IPS DF 4.7 (cell line): Measurements from ENCODE around the gene TK1.
"Not testable (repeated sequence)": the region's sequence is repeated elsewhere in the genome, so short reads cannot be mapped to it uniquely, and the experiment has no call there.

Experiments
- DNase-seq: peaks from one replicate; pipeline ENCODE4 v3.0.0-alpha.2; 2013; ENCODE audit warnings: low spot score; ENCODE audit errors: extremely low read depth

Gene TK1, protein sequence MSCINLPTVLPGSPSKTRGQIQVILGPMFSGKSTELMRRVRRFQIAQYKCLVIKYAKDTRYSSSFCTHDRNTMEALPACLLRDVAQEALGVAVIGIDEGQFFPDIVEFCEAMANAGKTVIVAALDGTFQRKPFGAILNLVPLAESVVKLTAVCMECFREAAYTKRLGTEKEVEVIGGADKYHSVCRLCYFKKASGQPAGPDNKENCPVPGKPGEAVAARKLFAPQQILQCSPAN

DNA sequence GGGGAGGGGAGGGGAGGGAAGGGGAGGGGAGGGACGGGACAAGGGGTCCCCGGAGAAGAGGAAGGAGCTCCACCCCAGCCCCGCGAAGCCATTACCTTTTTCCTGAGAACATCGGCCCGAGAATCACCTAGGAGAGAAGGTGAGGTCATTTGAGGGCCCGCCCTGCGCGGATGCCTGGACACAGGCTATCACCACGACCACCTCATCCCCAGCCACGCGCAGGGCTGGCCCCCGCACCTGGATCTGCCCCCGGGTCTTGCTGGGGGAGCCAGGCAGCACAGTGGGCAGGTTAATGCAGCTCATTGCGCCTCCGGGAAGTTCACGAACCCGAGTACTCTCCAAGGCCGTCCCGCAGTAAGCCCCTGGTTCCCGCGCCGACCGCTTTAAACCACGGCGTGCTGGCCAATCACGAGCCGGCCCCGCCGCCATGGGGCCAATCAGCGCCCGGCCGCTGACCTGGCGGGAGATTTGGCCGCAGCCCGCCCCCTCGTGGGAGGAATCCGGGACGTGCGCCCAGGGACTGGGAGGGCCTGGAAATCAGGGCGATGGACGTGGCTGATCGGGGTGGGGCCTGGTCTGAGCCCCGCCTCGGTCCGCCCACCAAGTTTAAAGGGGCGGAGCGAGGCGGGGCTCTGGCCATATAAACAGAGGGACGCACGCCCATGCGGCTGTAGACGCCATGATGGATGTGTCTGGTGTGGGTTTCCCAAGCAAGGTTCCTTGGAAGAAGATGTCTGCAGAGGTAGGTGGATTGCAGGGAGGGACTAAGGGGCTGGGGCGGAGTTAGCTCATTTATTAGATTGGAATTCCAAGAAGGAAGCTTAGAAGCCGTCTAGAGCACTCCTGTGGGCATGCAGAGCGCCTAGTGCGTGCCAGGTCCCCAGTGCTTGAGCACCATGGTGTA lies at the start of gene TK1, which contains the start of gene AFMID:
TK1 (minus strand) TSS at position 361 of the 904 bp plus-strand sequence; CDS start at position 303, 58 bp downstream.
AFMID (plus strand) TSS at position 671 of the 904 bp plus-strand sequence; CDS start at position 680, 9 bp downstream.
- DNase-seq: peak; percentile 86

- DNase-seq: no peak
Measured at GRCh38 chr17:78235885-78236284, 49.0 kb upstream of the TK1 start.

DNA sequence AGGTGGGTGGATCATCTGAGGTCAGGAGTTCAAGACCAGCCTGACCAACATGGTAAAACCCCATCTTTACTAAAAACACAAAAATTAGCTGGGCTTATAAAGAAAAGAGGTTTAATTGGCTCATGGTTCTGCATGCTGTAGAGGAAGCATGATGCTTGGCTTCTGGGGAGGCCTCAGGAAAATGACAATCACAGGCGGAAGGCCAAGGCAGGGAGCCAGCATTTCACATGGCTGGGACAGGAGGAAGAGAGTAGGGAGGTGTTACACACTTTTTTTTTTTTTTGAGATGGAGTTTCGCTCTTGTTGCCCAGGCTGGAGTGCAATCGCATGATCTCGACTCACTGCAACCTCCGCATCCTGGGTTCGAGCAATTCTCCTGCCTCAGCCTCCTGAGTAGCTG lies 48.2 kb upstream of the TK1 start:
- not testable (repeated sequence) for DNase-seq

GRCh38 chr17:78234261-78234865 lies 47.5 kb upstream of the TK1 start:
- no peak for DNase-seq

GRCh38 chr17:78233678-78234077 lies 46.8 kb upstream of the TK1 start:
- no peak for DNase-seq

- no peak for DNase-seq
Measured at GRCh38 chr17:78232859-78233173, 46.0 kb upstream of the TK1 start.

GRCh38 chr17:78231991-78232858 lies 45.4 kb upstream of the TK1 start:
- no peak for DNase-seq

DNA sequence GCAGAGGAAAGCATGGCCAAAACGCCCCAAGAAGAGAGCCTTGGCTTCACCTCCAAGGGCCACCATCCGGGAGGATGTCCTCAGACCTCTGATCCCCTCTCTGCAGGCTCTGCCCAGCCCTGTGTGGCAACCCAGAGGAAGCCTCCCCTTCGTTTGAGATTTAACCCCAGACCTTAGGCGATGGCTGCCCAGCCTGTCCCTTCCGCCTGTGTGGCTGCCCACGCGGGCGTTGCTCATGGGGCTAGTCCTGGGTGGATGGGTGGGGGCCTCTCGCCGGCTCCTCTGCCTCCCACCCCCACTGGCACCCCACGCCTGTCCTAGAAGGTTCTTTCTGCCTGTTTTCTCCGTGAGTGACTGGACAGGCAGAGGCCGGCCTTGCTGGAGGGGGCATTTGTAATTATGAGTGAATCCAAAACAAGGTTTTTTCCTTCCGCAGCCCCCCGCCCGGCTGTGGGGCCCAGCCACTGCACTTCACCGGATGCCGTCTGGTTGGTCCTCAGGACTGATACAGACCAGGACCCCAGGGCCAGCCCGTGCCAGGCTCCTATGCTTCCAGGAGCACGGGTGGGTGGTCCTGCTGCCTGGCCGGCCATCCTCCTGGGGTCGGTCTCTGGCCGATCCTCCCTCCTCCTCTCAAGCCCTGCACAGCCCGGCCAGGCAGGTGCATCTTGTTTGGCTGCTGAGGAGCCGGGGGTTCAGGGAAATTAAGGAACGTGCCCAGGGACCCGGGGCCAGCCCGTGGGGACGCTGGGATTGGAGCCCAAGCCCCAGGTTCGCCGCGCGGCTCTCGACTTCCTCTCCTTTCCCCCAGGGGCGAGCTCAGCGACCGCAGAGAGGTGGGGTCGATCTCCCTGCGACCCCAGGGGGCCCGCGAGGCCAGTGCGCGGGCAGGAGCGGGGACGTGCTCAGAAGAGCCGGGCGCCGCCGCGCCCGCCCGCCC lies 44.4 kb upstream of the TK1 start, which contains the start of gene TMEM235:
TMEM235 (plus strand) TSS at position 636 of the 940 bp plus-strand sequence. CDS start 393 bp downstream, outside the sequence.
- DNase-seq: no peak

- DNase-seq: no peak
Measured at GRCh38 chr17:78230252-78230962, 43.6 kb upstream of the TK1 start.

GRCh38 chr17:78228176-78228575 lies 41.3 kb upstream of the TK1 start:
- DNase-seq: no peak

DNA sequence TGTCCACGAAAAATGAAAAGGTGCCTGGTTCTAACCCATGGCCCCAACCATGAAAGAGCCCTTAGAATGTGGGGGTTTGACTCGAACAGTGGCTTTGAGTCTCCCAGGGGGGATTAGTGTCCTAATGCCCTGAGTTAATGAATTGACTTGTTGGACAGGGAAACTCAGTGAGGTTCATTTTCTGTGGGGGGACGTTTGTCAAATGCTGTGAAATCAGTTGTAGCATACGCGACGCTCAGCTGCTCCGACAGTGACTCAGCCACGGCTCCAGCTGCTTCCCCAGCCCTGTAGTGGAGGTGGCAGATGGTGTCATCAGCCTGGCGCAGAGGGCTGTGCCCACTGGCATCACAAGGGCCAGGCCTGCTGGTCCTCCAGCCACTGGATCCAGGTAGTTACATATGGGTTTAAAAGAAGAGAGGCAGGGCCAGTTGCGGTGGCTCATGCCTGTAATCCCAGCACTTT lies 40.6 kb upstream of the TK1 start:
- no peak for DNase-seq

DNA sequence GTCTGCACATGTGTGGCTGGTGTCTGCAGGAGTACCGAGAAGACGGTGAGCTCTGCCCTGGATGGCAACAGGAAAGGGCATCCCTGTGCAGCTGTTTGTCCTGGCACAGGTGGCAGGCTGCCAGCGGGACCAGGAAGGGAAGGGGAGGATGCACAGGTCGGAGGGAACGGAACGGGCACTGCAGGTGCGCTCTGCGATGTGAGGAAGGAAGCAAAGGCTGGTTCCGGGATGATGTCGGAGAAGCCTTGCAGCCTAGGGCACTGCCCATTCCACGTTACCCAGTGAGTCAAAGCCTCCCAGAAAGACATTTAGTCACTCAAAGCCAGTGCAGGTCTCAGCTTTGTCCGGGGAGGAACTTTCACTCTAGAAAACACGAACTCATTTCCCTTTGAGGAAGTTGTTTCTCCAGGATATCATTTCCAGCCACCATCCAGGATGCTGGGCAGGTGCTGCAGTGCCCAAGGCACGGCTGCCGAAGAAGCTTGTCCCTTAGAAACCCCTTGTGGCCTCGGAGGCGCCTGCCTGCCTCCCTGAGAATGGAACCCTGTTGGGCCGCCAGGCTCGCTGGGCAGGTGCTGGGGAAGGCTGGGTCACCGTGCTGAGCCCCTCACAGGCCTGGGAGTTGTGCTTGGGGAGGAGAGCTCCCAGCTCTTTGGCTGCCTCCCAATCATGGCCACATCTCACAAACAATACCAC lies 40.1 kb upstream of the TK1 start:
- DNase-seq: no peak

- DNase-seq: no peak
Measured at GRCh38 chr17:78226055-78226758, 39.4 kb upstream of the TK1 start.

DNA sequence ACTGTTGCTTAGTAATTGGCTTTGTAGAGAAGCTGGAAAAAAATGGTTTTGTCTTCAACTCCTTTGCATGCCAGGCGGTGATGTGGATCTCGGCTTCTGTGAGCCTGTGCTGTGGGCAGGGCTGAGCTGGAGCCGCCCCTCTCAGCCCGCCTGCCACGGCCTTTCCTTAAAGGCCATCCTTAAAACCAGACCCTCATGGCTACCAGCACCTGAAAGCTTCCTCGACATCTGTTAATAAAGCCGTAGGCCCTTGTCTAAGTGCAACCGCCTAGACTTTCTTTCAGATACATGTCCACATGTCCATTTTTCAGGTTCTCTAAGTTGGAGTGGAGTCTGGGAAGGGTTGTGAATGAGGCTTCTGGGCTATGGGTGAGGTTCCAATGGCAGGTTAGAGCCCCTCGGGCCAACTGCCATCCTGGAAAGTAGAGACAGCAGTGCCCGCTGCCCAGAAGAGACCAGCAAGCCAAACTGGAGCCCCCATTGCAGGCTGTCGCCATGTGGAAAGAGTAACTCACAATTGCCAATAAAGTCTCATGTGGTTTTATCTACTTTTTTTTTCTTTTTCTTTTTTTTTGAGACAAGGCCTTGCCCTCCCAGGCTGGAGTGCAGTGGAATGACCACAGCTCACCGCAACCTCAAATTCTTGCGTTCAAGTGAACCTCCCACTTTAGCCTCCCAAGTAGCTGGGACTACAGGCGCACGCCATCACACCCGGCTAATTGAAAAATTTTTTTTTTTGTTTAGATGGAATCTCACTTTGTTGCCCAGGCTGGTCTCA lies 38.4 kb upstream of the TK1 start:
- DNase-seq: no peak

DNA sequence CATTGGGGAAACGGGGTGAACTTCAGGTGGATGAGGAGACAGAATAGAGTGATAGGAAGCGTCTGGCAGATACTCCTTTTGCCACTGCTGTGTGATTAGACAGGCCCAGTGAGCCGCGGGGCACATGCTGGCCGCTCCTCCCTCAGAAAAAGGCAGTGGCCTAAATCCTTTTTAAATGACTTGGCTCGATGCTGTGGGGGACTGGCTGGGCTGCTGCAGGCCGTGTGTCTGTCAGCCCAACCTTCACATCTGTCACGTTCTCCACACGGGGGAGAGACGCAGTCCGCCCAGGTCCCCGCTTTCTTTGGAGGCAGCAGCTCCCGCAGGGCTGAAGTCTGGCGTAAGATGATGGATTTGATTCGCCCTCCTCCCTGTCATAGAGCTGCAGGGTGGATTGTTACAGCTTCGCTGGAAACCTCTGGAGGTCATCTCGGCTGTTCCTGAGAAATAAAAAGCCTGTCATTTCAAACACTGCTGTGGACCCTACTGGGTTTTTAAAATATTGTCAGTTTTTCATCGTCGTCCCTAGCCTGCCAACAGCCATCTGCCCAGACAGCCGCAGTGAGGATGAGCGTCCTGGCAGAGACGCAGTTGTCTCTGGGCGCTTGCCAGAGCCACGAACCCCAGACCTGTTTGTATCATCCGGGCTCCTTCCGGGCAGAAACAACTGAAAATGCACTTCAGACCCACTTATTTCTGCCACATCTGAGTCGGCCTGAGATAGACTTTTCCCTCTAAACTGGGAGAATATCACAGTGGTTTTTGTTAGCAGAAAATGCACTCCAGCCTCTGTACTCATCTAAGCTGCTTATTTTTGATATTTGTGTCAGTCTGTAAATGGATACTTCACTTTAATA lies 37.6 kb upstream of the TK1 start:
- no peak for DNase-seq

GRCh38 chr17:78223765-78224164 lies 36.9 kb upstream of the TK1 start:
- DNase-seq: no peak
